GM12873 (cell line): Measurements from ENCODE around the gene TMA7B.

ENCODE experiments used
- CTCF ChIP-seq: IDR thresholded peaks from 2 replicates; pipeline ENCODE4 v1.5.1; 2012; ENCODE audit warnings: low read depth, mild to moderate bottlenecking, moderate library complexity, low read length, control low read depth; ENCODE audit not compliant: insufficient read depth; ENCODE audit errors: missing control alignments

The TMA7B gene

GRCh38 chr22:39979458-39979857 is 19.3 kb downstream of the TMA7B start:
- no peak for TF ChIP-seq CTCF

GRCh38 chr22:39980596-39980995 is 20.4 kb downstream of the TMA7B start:
- no peak for TF ChIP-seq CTCF

- no peak for TF ChIP-seq CTCF
These were observed 23.1 kb downstream of the TMA7B start for GRCh38 chr22:39983346-39983745.

GRCh38 chr22:39984006-39984405 is 23.8 kb downstream of the TMA7B start:
- no peak for TF ChIP-seq CTCF

- no peak for TF ChIP-seq CTCF
These were observed 24.5 kb downstream of the TMA7B start for GRCh38 chr22:39984746-39985145.

- no peak for TF ChIP-seq CTCF
These were observed 25.3 kb downstream of the TMA7B start for GRCh38 chr22:39985383-39986035.

- no peak for TF ChIP-seq CTCF
These were observed 28.4 kb downstream of the TMA7B start for GRCh38 chr22:39988386-39989114.
